ENCODE measurements around the gene PEPD. TPM values are rescaled to one million over a fixed set of nuclear protein-coding genes. Genes with fewer than 3 reads are reported as not detected.

The PEPD gene
- total RNA-seq, 1 donor from 2014 or later, result 112 TPM

- H3K27ac ChIP-seq, result no peak overlapping the region
- no peaks in the 10 kb centered on the region for H3K9me3 ChIP-seq
- no peak overlapping the region for H3K4me3 ChIP-seq
- DNase-seq (ENCODE audit: low spot score in 2 of 2), result no peak
- H3K27me3 ChIP-seq, result no peaks in the 10 kb centered on the region
- H3K36me3 ChIP-seq, result no peaks in the 10 kb centered on the region
- intact Hi-C loops (cut with DNase I), result no loop called here
- no peaks in the 10 kb centered on the region for H3K4me1 ChIP-seq
- no peak for TF ChIP-seq CTCF (IDR thresholded peaks at IDR 0.05)
Observed at GRCh38 chr19:33420821-33421220, 100.8 kb downstream of the PEPD start.

- H3K9me3 ChIP-seq, result no peaks in the 10 kb centered on the region
- no peak overlapping the region for H3K27ac ChIP-seq
- no peaks in the 10 kb centered on the region for H3K4me1 ChIP-seq
- no peak overlapping the region for H3K4me3 ChIP-seq
- intact Hi-C loops (cut with DNase I), result no loop called here
- no peaks in the 10 kb centered on the region for H3K36me3 ChIP-seq
- no peak for DNase-seq (ENCODE audit: low spot score in 2 of 2)
- no peak for TF ChIP-seq CTCF (IDR thresholded peaks at IDR 0.05)
- H3K27me3 ChIP-seq, result no peaks in the 10 kb centered on the region
Observed at GRCh38 chr19:33419788-33420130, 101.8 kb downstream of the PEPD start.

GRCh38 chr19:33418871-33419787, 102.5 kb downstream of the PEPD start:
- Histone ChIP-seq H3K36me3 (no peaks in the 10 kb centered on the region), H3K4me3 (no peak overlapping the region), H3K27me3 (no peaks in the 10 kb centered on the region), H3K9me3 (no peaks in the 10 kb centered on the region), H3K27ac (no peak overlapping the region), H3K4me1 (no peaks in the 10 kb centered on the region)
- TF ChIP-seq CTCF (IDR thresholded peaks at IDR 0.05), result no peak
- no peak for DNase-seq (ENCODE audit: low spot score in 2 of 2)
- intact Hi-C loops (cut with DNase I), result no loop called here

- no peaks in the 10 kb centered on the region for H3K4me1 ChIP-seq
- no peak overlapping the region for H3K4me3 ChIP-seq
- no peak overlapping the region for H3K27ac ChIP-seq
- no peaks in the 10 kb centered on the region for H3K9me3 ChIP-seq
- TF ChIP-seq CTCF (IDR thresholded peaks at IDR 0.05), result no peak
- intact Hi-C loops (cut with DNase I), result no loop called here
- no peaks in the 10 kb centered on the region for H3K27me3 ChIP-seq
- DNase-seq (ENCODE audit: low spot score in 2 of 2), result no peak
- no peaks in the 10 kb centered on the region for H3K36me3 ChIP-seq
Observed at GRCh38 chr19:33418461-33418860, 103.1 kb downstream of the PEPD start.

GRCh38 chr19:33417751-33418150, 103.8 kb downstream of the PEPD start:
- Histone ChIP-seq H3K9me3 (no peaks in the 10 kb centered on the region), H3K36me3 (no peaks in the 10 kb centered on the region), H3K27me3 (no peaks in the 10 kb centered on the region), H3K27ac (no peak overlapping the region), H3K4me3 (no peak overlapping the region), H3K4me1 (no peaks in the 10 kb centered on the region)
- TF ChIP-seq CTCF (IDR thresholded peaks at IDR 0.05), result no peak
- DNase-seq (ENCODE audit: low spot score in 2 of 2), result no peak
- intact Hi-C loops (cut with DNase I), result no loop called here
